CD8-positive, alpha-beta memory T cell (primary cell): ENCODE measurements around the gene GNAO1. TPM values are rescaled to one million over a fixed set of nuclear protein-coding genes. Genes with fewer than 3 reads are reported as not detected.
A peak's percentile ranks its signal among the peaks of the same experiment; 100 is the strongest.

Source experiments
- CTCF ChIA-PET: fragments of 350-600 bp; sonication (Branson Sonifier 250); formaldehyde crosslinking; loops from one replicate; lab custom pipeline; 2021; ENCODE audit warnings: antibody characterized with exemption; lab: Charles Lee
- POLR2A ChIA-PET: fragments of 350-600 bp; sonication (Branson Sonifier 250); formaldehyde crosslinking; loops from one replicate; lab custom pipeline; 2021; ENCODE audit warnings: antibody characterized with exemption; lab: Charles Lee
- DNase-seq, 5 donors: peaks; one replicate each; pipeline versions ENCODE4 v3.0.0 to v3.0.0-alpha.2; 2020 to 2022; ENCODE audit warnings: mixed read lengths in 1 of 5
- H3K27ac ChIP-seq: one replicate; pipeline ENCODE4 v1.7.0; 2013; ENCODE audit warnings: low read depth, mild to moderate bottlenecking, low read length, moderate library complexity
- H3K27me3 ChIP-seq: 2 replicates; pipeline ENCODE4 v1.7.0; 2013; ENCODE audit warnings: low read length, mild to moderate bottlenecking; ENCODE audit not compliant: insufficient read depth, poor library complexity, severe bottlenecking
- H3K36me3 ChIP-seq: 2 replicates; pipeline ENCODE4 v1.7.0; 2013; ENCODE audit warnings: mild to moderate bottlenecking, low read length, moderate library complexity; ENCODE audit not compliant: insufficient read depth
- H3K4me1 ChIP-seq: 2 replicates; pipeline ENCODE4 v1.7.0; 2013; ENCODE audit warnings: mild to moderate bottlenecking, low read length, moderate library complexity; ENCODE audit not compliant: insufficient read depth
- H3K4me3 ChIP-seq: 2 replicates; pipeline ENCODE4 v1.7.0; 2013; ENCODE audit warnings: mild to moderate bottlenecking, low read length
- H3K9me3 ChIP-seq: 2 replicates; pipeline ENCODE4 v1.7.0; 2013; ENCODE audit warnings: mild to moderate bottlenecking, low read length
- H3K27ac Mint-ChIP-seq, 8 donors: one replicate each; pipeline ENCODE4 v1.8.0; 2020 to 2021; ENCODE audit warnings: mixed read lengths in 8 of 8, mild to moderate bottlenecking in 6 of 8, inconsistent platforms in 3 of 8, moderate library complexity in 3 of 8
- H3K27me3 Mint-ChIP-seq, 2 donors: one replicate each; pipeline ENCODE4 v1.8.0; 2020 to 2021; ENCODE audit warnings: mixed read lengths in 2 of 2, mild to moderate bottlenecking in 1 of 2, moderate library complexity in 1 of 2
- H3K36me3 Mint-ChIP-seq, 3 donors: one replicate each; pipeline ENCODE4 v1.8.0; 2020 to 2021; ENCODE audit warnings: mixed read lengths in 3 of 3, inconsistent platforms in 1 of 3, mild to moderate bottlenecking in 1 of 3
- H3K4me1 Mint-ChIP-seq, 3 donors: one replicate each; pipeline ENCODE4 v1.8.0; 2020 to 2021; ENCODE audit warnings: mixed read lengths in 3 of 3, inconsistent platforms in 1 of 3, mild to moderate bottlenecking in 1 of 3
- H3K4me3 Mint-ChIP-seq, 7 donors: one replicate each; pipeline ENCODE4 v1.8.0; 2020 to 2021; ENCODE audit warnings: mixed read lengths in 7 of 7, mild to moderate bottlenecking in 6 of 7, moderate library complexity in 4 of 7, inconsistent platforms in 2 of 7
- H3K9me3 Mint-ChIP-seq, 5 donors: one replicate each; pipeline ENCODE4 v1.8.0; 2020 to 2022; ENCODE audit warnings: mixed read lengths in 5 of 5, mild to moderate bottlenecking in 3 of 5, moderate library complexity in 2 of 5, inconsistent platforms in 1 of 5
- polyA plus RNA-seq: library from polyadenylated mRNA; unstranded; fragments of 300-500 nt; fragmentation: Illumina TruSeq; gene quantifications from one replicate; pipeline ENCODE4 v1.2.3, GENCODE V29; 2021
- total RNA-seq, 2 experiments: library from RNA; stranded (reverse); gene quantifications; one replicate each; pipeline ENCODE4 v1.2.3, GENCODE V29; 2021

Gene GNAO1
- total and polyA plus RNA-seq, 3 experiments from 2014 or later, result 0.86 to 2.5 (median 2.5) TPM

DNA sequence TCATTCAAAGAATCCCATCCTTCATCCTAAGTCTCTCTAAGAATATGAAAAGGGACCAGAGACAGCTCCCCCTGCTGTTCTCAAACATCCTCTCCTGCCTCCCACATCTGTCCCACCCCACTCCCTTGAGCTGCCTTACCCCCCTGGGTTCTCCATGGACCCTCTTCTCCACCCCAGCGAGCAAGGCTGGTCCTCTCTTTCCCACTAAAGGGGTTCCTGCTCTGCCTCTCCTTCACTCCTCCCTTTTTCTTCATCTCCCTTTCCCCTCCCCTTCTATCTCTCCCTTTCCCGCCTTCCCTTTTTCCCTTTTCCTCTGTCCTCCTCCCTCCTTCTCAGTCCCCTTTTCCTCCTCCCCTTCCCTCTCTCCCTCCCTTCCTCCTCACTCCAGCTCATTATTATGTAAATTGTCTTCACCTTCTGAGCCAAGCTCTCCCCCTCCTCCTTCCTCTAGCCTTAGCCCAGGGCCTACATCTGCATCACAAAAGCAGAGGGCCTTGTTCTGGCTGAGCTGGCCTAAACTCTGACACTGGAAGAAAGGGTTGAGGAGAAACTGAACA lies 90.0 kb downstream of the GNAO1 start:
- no peaks in the 10 kb centered on the region for H3K27me3 ChIP-seq
- no peak overlapping the region for H3K4me3 ChIP-seq
- DNase-seq, result no peak
- Mint-ChIP-seq H3K27me3 (no peaks in the 10 kb centered on the region), H3K4me1 (peaks cover 40 to 54% (median 40%) of the 10 kb centered on the region in 3 donors), H3K36me3 (peaks cover 0 to 1% (median 0%) of the 10 kb centered on the region in 3 donors), H3K9me3 (no peaks in the 10 kb centered on the region), H3K4me3 (no peak overlapping the region), H3K27ac (peak overlapping the region in 2 of 8 donors; percentile 29 to 37)
- peaks cover 29% of the 10 kb centered on the region for H3K4me1 ChIP-seq
- POLR2A ChIA-PET, result no interaction called here
- H3K36me3 ChIP-seq, result no peaks in the 10 kb centered on the region
- H3K9me3 ChIP-seq, result no peaks in the 10 kb centered on the region
- H3K27ac ChIP-seq, result no peak overlapping the region
- CTCF ChIA-PET, result interaction anchor here (0.7 to 1.3 kb wide), 8 partner anchors 9 to 817 kb away, joined by 3 to 6 read pairs (median 3); no protein-coding TSS in a partner anchor

GRCh38 chr16:56282451-56282850 lies 91.2 kb downstream of the GNAO1 start:
- Histone ChIP-seq H3K9me3 (no peaks in the 10 kb centered on the region), H3K4me1 (peaks cover 29% of the 10 kb centered on the region), H3K27ac (no peak overlapping the region), H3K27me3 (no peaks in the 10 kb centered on the region), H3K4me3 (no peak overlapping the region), H3K36me3 (no peaks in the 10 kb centered on the region)
- H3K4me3 Mint-ChIP-seq, result no peak overlapping the region
- no peaks in the 10 kb centered on the region for H3K27me3 Mint-ChIP-seq
- POLR2A ChIA-PET, result no interaction called here
- CTCF ChIA-PET, result interaction anchor here (2.0 kb wide), 1 partner anchor 79 kb away, joined by 5 read pairs; no protein-coding TSS in a partner anchor
- peaks cover 35 to 43% (median 38%) of the 10 kb centered on the region in 3 donors for H3K4me1 Mint-ChIP-seq
- H3K27ac Mint-ChIP-seq, result peak overlapping the region in 1 of 8 donors; percentile 12
- DNase-seq, result no peak
- peaks cover 0 to 1% (median 0%) of the 10 kb centered on the region in 3 donors for H3K36me3 Mint-ChIP-seq
- H3K9me3 Mint-ChIP-seq, result no peaks in the 10 kb centered on the region

GRCh38 chr16:56284521-56284920 lies 93.2 kb downstream of the GNAO1 start:
- H3K9me3 ChIP-seq, result no peaks in the 10 kb centered on the region
- H3K9me3 Mint-ChIP-seq, result no peaks in the 10 kb centered on the region
- no peak overlapping the region for H3K27ac Mint-ChIP-seq
- no peak for DNase-seq
- H3K4me3 Mint-ChIP-seq, result no peak overlapping the region
- no peaks in the 10 kb centered on the region for H3K27me3 ChIP-seq
- no peaks in the 10 kb centered on the region for H3K27me3 Mint-ChIP-seq
- POLR2A ChIA-PET, result no interaction called here
- H3K36me3 ChIP-seq, result no peaks in the 10 kb centered on the region
- peaks cover 9% of the 10 kb centered on the region for H3K4me1 ChIP-seq
- no peak overlapping the region for H3K27ac ChIP-seq
- H3K36me3 Mint-ChIP-seq, result no peaks in the 10 kb centered on the region
- H3K4me1 Mint-ChIP-seq, result peaks cover 16 to 22% (median 19%) of the 10 kb centered on the region in 3 donors
- CTCF ChIA-PET, result interaction anchor here (1.0 kb wide), 1 partner anchor 33 kb away, joined by 3 read pairs; no protein-coding TSS in a partner anchor
- H3K4me3 ChIP-seq, result no peak overlapping the region

GRCh38 chr16:56286809-56287208 lies 95.5 kb downstream of the GNAO1 start:
- Mint-ChIP-seq H3K36me3 (no peaks in the 10 kb centered on the region), H3K4me3 (no peak overlapping the region), H3K4me1 (peaks cover 0 to 6% (median 4%) of the 10 kb centered on the region in 3 donors), H3K27ac (peak overlapping the region in 1 of 8 donors; percentile 2), H3K27me3 (no peaks in the 10 kb centered on the region), H3K9me3 (no peaks in the 10 kb centered on the region)
- Histone ChIP-seq H3K9me3 (no peaks in the 10 kb centered on the region), H3K27me3 (no peaks in the 10 kb centered on the region), H3K36me3 (no peaks in the 10 kb centered on the region), H3K4me1 (no peaks in the 10 kb centered on the region), H3K4me3 (no peak overlapping the region), H3K27ac (no peak overlapping the region)
- DNase-seq, result no peak
- CTCF ChIA-PET, result no interaction called here
- POLR2A ChIA-PET, result no interaction called here

GRCh38 chr16:56288019-56288418 lies 96.7 kb downstream of the GNAO1 start:
- DNase-seq, result no peak
- Histone ChIP-seq H3K27me3 (no peaks in the 10 kb centered on the region), H3K36me3 (no peaks in the 10 kb centered on the region), H3K4me1 (no peaks in the 10 kb centered on the region), H3K4me3 (no peak overlapping the region), H3K27ac (no peak overlapping the region), H3K9me3 (no peaks in the 10 kb centered on the region)
- ChIA-PET CTCF (interaction anchor here (1.4 kb wide), 1 partner anchor 26 kb away, joined by 3 read pairs; no protein-coding TSS in a partner anchor), POLR2A (no interaction called here)
- Mint-ChIP-seq H3K27ac (peak overlapping the region in 1 of 8 donors; percentile 33), H3K4me1 (peaks cover 0 to 6% (median 4%) of the 10 kb centered on the region in 3 donors), H3K9me3 (no peaks in the 10 kb centered on the region), H3K4me3 (no peak overlapping the region), H3K27me3 (no peaks in the 10 kb centered on the region), H3K36me3 (no peaks in the 10 kb centered on the region)

DNA sequence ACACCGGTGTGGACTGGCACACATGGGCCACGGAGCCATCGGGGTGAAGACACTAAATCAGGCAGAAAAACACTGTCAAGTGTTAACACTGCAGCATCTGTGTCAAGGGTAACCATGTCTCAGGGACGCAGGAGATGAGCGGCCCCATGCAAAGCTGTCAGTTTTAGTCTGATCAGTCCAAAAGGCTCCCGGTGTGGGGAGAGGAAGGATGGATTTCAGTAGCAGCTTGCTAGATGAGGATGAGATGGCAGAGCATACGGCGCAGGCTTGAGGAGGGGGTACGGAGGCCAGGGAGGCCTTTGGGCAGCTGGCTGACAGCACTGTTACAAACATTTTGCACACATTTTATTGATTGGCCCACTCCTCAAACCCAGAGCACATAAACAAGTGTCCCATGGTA lies 98.1 kb downstream of the GNAO1 start:
- ChIA-PET CTCF (interaction anchor here (1.8 kb wide), 1 partner anchor 10 kb away, joined by 4 read pairs; no protein-coding TSS in a partner anchor), POLR2A (no interaction called here)
- Mint-ChIP-seq H3K4me3 (no peak overlapping the region), H3K4me1 (peaks cover 2 to 9% (median 6%) of the 10 kb centered on the region in 3 donors), H3K27ac (peak overlapping the region in 2 of 8 donors; percentile 38 to 92), H3K9me3 (no peaks in the 10 kb centered on the region), H3K27me3 (no peaks in the 10 kb centered on the region), H3K36me3 (no peaks in the 10 kb centered on the region)
- H3K27ac ChIP-seq, result no peak overlapping the region
- H3K4me1 ChIP-seq, result no peaks in the 10 kb centered on the region
- no peaks in the 10 kb centered on the region for H3K36me3 ChIP-seq
- H3K27me3 ChIP-seq, result no peaks in the 10 kb centered on the region
- H3K4me3 ChIP-seq, result no peak overlapping the region
- DNase-seq, result no peak
- H3K9me3 ChIP-seq, result no peaks in the 10 kb centered on the region

GRCh38 chr16:56289862-56290261 lies 98.6 kb downstream of the GNAO1 start:
- no peak overlapping the region for H3K4me3 Mint-ChIP-seq
- no peaks in the 10 kb centered on the region for H3K9me3 Mint-ChIP-seq
- no peaks in the 10 kb centered on the region for H3K36me3 ChIP-seq
- no peak for DNase-seq
- no peak overlapping the region for H3K4me3 ChIP-seq
- peaks cover 4 to 14% (median 8%) of the 10 kb centered on the region in 3 donors for H3K4me1 Mint-ChIP-seq
- H3K27ac ChIP-seq, result no peak overlapping the region
- H3K4me1 ChIP-seq, result no peaks in the 10 kb centered on the region
- H3K27me3 ChIP-seq, result no peaks in the 10 kb centered on the region
- H3K27me3 Mint-ChIP-seq, result no peaks in the 10 kb centered on the region
- H3K27ac Mint-ChIP-seq, result peak overlapping the region in 3 of 8 donors; percentile 38 to 92 (median 52)
- ChIA-PET POLR2A (no interaction called here), CTCF (interaction anchor here (1.2 to 1.8 kb wide), 2 partner anchors 8 to 10 kb away, joined by 3 to 4 read pairs; no protein-coding TSS in a partner anchor)
- no peaks in the 10 kb centered on the region for H3K9me3 ChIP-seq
- H3K36me3 Mint-ChIP-seq, result no peaks in the 10 kb centered on the region

- no peak for DNase-seq
- H3K4me3 Mint-ChIP-seq, result no peak overlapping the region
- no peaks in the 10 kb centered on the region for H3K36me3 ChIP-seq
- H3K4me1 ChIP-seq, result no peaks in the 10 kb centered on the region
- ChIA-PET POLR2A (no interaction called here), CTCF (interaction anchor here (1.1 kb wide), 1 partner anchor 15 kb away, joined by 3 read pairs; no protein-coding TSS in a partner anchor)
- H3K27me3 ChIP-seq, result no peaks in the 10 kb centered on the region
- no peak overlapping the region for H3K27ac Mint-ChIP-seq
- H3K27ac ChIP-seq, result no peak overlapping the region
- H3K9me3 ChIP-seq, result no peaks in the 10 kb centered on the region
- no peak overlapping the region for H3K4me3 ChIP-seq
- H3K27me3 Mint-ChIP-seq, result peaks cover 0 to 2% of the 10 kb centered on the region in 2 donors
- no peaks in the 10 kb centered on the region for H3K9me3 Mint-ChIP-seq
- H3K4me1 Mint-ChIP-seq, result peaks cover 4 to 14% (median 8%) of the 10 kb centered on the region in 3 donors
- H3K36me3 Mint-ChIP-seq, result peaks cover 0 to 2% (median 0%) of the 10 kb centered on the region in 3 donors
Measured at GRCh38 chr16:56294014-56294413, 102.7 kb downstream of the GNAO1 start.
